ENCODE measurements around the gene MAX.

Gene MAX

GRCh38 chr14:65102441-65103149 is at the start of gene MAX:
TSS of gene MAX (minus strand) at chr14:65102517. CDS start at chr14:65102339, 178 bp downstream.
- DNase-seq (ENCODE audit: low spot score), result peak; percentile 99

GRCh38 chr14:65151609-65151956 is 49.3 kb upstream of the MAX start:
- no peak for DNase-seq (ENCODE audit: low spot score)

GRCh38 chr14:65150898-65151608 is 48.7 kb upstream of the MAX start:
- no peak for DNase-seq (ENCODE audit: low spot score)

- DNase-seq (ENCODE audit: low spot score), result no peak
Observed at GRCh38 chr14:65149116-65149515, 46.8 kb upstream of the MAX start.

GRCh38 chr14:65144170-65144569 is 41.9 kb upstream of the MAX start:
- DNase-seq (ENCODE audit: low spot score), result no peak

GRCh38 chr14:65142914-65143625 is 40.8 kb upstream of the MAX start:
- no peak for DNase-seq (ENCODE audit: low spot score)

- DNase-seq (ENCODE audit: low spot score), result no peak
Observed at GRCh38 chr14:65142429-65142828, 40.1 kb upstream of the MAX start.

GRCh38 chr14:65141523-65141922 is 39.2 kb upstream of the MAX start:
- DNase-seq (ENCODE audit: low spot score), result no peak

- peak; percentile 16 for DNase-seq (ENCODE audit: low spot score)
Observed at GRCh38 chr14:65137648-65138307, 35.5 kb upstream of the MAX start.

- no peak for DNase-seq (ENCODE audit: low spot score)
Observed at GRCh38 chr14:65134651-65135579, 32.6 kb upstream of the MAX start.

GRCh38 chr14:65132855-65133254 is 30.5 kb upstream of the MAX start:
- DNase-seq (ENCODE audit: low spot score), result no peak

- peak; percentile 36 for DNase-seq (ENCODE audit: low spot score)
Observed at GRCh38 chr14:65131301-65131701, 29.0 kb upstream of the MAX start.

GRCh38 chr14:65128096-65128495 is 25.8 kb upstream of the MAX start:
- DNase-seq (ENCODE audit: low spot score), result no peak

- no peak for DNase-seq (ENCODE audit: low spot score)
Observed at GRCh38 chr14:65117769-65118745, 15.7 kb upstream of the MAX start.

- no peak for DNase-seq (ENCODE audit: low spot score)
Observed at GRCh38 chr14:65115615-65116014, 13.3 kb upstream of the MAX start.

GRCh38 chr14:65110525-65110924 is 8.2 kb upstream of the MAX start:
- no peak for DNase-seq (ENCODE audit: low spot score)

GRCh38 chr14:65109357-65109756 is 7.0 kb upstream of the MAX start:
- no peak for DNase-seq (ENCODE audit: low spot score)

- DNase-seq (ENCODE audit: low spot score), result no peak
Observed at GRCh38 chr14:65107200-65107599, 4.9 kb upstream of the MAX start.

GRCh38 chr14:65106736-65107135 is 4.4 kb upstream of the MAX start:
- no peak for DNase-seq (ENCODE audit: low spot score)

- no peak for DNase-seq (ENCODE audit: low spot score)
Observed at GRCh38 chr14:65106316-65106715, 4.0 kb upstream of the MAX start.
